ENCODE data around the gene CELF3. TPM values are rescaled to one million over a fixed set of nuclear protein-coding genes. Genes with fewer than 3 reads are reported as not detected.

Gene CELF3
- total RNA-seq, 1 donor from 2014 or later = 274 TPM

DNA sequence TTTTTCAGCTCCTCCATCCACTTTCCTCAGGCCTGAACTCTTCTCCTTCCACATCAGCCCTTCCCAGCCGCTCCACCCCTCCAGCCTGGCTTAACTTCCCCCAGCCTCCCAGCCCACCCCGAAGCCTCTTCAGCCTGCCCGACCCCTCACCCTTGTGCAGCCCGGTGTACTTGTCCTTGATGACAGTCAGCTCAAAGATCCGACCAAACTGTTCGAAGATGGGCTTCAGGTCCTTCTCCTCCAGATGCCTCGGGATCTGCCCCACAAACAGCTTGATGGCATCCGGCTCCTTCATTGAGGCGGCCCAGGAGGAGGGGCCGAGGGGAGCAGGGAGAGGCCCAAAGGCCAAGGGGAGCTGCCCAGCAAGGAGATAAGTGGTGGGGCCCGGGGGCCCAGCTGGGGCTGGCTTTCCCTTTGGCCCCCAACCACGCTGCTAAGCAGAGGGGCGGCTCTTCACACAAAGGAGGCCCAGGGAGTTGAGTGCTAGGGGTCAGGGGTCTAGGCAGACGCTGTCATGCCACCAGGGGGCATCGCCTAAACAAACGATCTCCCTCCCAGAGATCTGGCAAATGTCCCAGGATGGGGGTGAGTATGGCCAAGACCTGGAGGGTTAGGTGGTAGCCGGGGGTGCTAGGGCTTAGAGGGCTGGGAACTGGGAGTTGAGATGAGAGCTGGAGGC is 738 bp downstream of the CELF3 start:
- Mint-ChIP-seq H3K27me3 (ENCODE audit: unreplicated experiment) (peaks cover 21% of the 10 kb centered on the region), H3K4me1 (ENCODE audit: low read depth, unreplicated experiment) (peaks cover 62% of the 10 kb centered on the region), H3K4me3 (ENCODE audit: unreplicated experiment) (peak overlapping the region; percentile 100), H3K36me3 (ENCODE audit: unreplicated experiment) (peaks cover 11% of the 10 kb centered on the region), H3K27ac (ENCODE audit: unreplicated experiment) (peak overlapping the region; percentile 96), H3K9me3 (ENCODE audit: unreplicated experiment) (peaks cover 18% of the 10 kb centered on the region)
- peak; percentile 79 for TF ChIP-seq CTCF (IDR thresholded peaks at IDR 0.05; ENCODE audit: partially characterized antibody, unreplicated experiment)
- peak; percentile 82 for DNase-seq

DNA sequence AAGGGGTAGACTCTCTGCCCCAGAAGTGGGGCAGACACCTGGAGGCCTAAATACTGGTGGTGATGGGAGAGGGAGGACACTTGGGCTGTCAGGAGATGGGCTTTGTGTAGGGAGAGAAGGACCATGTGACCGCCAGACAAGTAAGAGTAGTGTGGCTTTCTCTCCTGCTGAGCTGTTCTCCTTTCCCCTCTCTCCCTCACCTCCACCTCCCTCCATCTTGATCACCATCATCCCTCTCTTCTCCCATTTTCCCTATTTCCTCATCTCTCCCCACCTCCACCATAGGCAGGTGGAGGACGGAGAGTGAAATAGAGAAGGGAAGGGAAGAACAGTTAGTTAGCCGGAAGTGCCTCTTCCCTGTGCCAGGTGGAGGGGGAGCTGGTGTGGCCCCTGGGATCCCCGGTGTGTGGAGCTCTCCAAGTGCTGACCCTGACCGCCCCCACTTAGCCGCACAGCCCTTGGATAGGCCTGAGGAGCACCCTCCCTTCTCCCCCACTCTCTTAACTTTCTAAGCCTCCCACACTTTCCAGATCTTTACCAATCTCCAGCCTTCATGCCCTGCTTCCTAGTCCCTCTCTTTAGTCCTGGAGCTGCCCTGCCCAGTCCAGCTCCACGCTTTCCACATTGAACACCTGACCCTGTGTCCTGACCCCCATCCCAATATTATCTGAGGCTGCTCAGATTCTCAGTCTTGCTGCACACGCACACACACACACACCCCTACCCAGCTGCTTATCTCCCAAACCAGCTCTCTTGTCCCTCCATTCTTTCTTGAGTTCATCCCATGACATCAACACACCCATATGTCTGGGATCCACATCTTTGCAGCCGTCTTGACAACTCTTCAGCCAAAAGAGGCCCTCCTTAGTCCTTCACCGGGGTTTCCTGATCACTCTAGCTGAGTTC is 1.5 kb downstream of the CELF3 start:
- no peak for TF ChIP-seq CTCF (IDR thresholded peaks at IDR 0.05; ENCODE audit: partially characterized antibody, unreplicated experiment)
- peak overlapping the region; percentile 96 for H3K27ac Mint-ChIP-seq (ENCODE audit: unreplicated experiment)
- H3K4me3 Mint-ChIP-seq (ENCODE audit: unreplicated experiment) = peak overlapping the region; percentile 100
- no peak for DNase-seq
- H3K4me1 Mint-ChIP-seq (ENCODE audit: low read depth, unreplicated experiment) = peaks cover 57% of the 10 kb centered on the region
- H3K36me3 Mint-ChIP-seq (ENCODE audit: unreplicated experiment) = peaks cover 11% of the 10 kb centered on the region
- H3K27me3 Mint-ChIP-seq (ENCODE audit: unreplicated experiment) = peaks cover 18% of the 10 kb centered on the region
- H3K9me3 Mint-ChIP-seq (ENCODE audit: unreplicated experiment) = peaks cover 22% of the 10 kb centered on the region

DNA sequence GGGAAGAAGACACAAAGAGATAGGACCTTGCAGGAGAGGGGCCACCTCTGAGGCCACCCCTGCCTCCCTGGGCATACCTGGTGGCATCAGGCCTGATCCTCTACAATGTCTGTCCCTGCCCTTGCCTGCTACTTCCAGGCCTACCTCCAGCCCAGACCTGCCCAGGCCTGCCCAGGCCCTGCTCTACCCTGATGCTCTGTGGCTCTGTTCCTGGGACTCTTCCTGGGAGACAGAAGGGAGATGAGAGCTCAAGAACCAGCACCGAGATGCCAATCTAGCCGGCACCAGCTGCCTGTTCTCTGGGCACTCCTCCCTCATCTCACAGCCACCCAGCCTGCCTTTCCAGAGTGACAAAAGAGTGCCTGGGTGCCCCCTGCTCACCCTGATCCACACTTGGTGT is 2.7 kb downstream of the CELF3 start:
- H3K27me3 Mint-ChIP-seq (ENCODE audit: unreplicated experiment) = peaks cover 19% of the 10 kb centered on the region
- no peak for TF ChIP-seq CTCF (IDR thresholded peaks at IDR 0.05; ENCODE audit: partially characterized antibody, unreplicated experiment)
- H3K36me3 Mint-ChIP-seq (ENCODE audit: unreplicated experiment) = peaks cover 11% of the 10 kb centered on the region
- H3K9me3 Mint-ChIP-seq (ENCODE audit: unreplicated experiment) = peaks cover 22% of the 10 kb centered on the region
- peak overlapping the region; percentile 22 for H3K27ac Mint-ChIP-seq (ENCODE audit: unreplicated experiment)
- peak overlapping the region; percentile 100 for H3K4me3 Mint-ChIP-seq (ENCODE audit: unreplicated experiment)
- H3K4me1 Mint-ChIP-seq (ENCODE audit: low read depth, unreplicated experiment) = peaks cover 64% of the 10 kb centered on the region
- no peak for DNase-seq

GRCh38 chr1:151713044-151713443 is 3.6 kb downstream of the CELF3 start:
- Mint-ChIP-seq H3K4me3 (ENCODE audit: unreplicated experiment) (peak overlapping the region; percentile 100), H3K9me3 (ENCODE audit: unreplicated experiment) (peaks cover 21% of the 10 kb centered on the region), H3K27me3 (ENCODE audit: unreplicated experiment) (peaks cover 19% of the 10 kb centered on the region), H3K27ac (ENCODE audit: unreplicated experiment) (no peak overlapping the region), H3K4me1 (ENCODE audit: low read depth, unreplicated experiment) (peaks cover 56% of the 10 kb centered on the region), H3K36me3 (ENCODE audit: unreplicated experiment) (peaks cover 11% of the 10 kb centered on the region)
- no peak for TF ChIP-seq CTCF (IDR thresholded peaks at IDR 0.05; ENCODE audit: partially characterized antibody, unreplicated experiment)
- no peak for DNase-seq
